Measurements from ENCODE around the gene SLC2A8.

The SLC2A8 gene, protein sequence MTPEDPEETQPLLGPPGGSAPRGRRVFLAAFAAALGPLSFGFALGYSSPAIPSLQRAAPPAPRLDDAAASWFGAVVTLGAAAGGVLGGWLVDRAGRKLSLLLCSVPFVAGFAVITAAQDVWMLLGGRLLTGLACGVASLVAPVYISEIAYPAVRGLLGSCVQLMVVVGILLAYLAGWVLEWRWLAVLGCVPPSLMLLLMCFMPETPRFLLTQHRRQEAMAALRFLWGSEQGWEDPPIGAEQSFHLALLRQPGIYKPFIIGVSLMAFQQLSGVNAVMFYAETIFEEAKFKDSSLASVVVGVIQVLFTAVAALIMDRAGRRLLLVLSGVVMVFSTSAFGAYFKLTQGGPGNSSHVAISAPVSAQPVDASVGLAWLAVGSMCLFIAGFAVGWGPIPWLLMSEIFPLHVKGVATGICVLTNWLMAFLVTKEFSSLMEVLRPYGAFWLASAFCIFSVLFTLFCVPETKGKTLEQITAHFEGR

GRCh38 chr9:127396808-127397645 is at the start of gene SLC2A8:
TSS of gene SLC2A8 (plus strand) at chr9:127397169. CDS start at chr9:127397231, 62 bp downstream.
- peak; percentile 77 to 81 for DNase-seq

- DNase-seq, result no peak
Observed at GRCh38 chr9:127347831-127348776, 48.9 kb upstream of the SLC2A8 start.

GRCh38 chr9:127349483-127350113 is 47.4 kb upstream of the SLC2A8 start:
- no peak for DNase-seq

GRCh38 chr9:127351182-127352166 is 45.5 kb upstream of the SLC2A8 start:
- DNase-seq, result no peak

GRCh38 chr9:127353882-127354281 is 43.1 kb upstream of the SLC2A8 start:
- no peak for DNase-seq

DNA sequence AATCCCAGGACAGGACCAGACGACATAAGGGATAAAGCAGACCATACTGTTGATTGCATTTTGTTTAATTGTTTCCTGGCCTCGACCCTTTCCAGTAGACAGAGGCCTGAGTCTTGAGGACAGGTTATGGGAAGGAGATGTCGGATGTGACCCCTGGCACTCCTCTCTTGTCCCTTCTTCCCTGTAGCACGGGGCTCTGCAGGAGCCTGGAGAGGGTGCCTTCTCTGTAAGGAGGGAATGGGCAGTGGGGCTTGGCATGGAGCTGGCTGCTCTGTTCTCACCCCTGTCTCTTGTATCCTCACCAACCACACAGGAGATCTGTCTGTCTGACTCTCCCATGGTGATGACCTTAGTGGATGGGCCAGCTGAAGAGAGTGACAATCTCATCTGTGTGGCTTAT is 40.1 kb upstream of the SLC2A8 start:
- no peak for DNase-seq

GRCh38 chr9:127358023-127358535 is 38.9 kb upstream of the SLC2A8 start:
- no peak for DNase-seq

- DNase-seq, result no peak
Observed at GRCh38 chr9:127358770-127359169, 38.2 kb upstream of the SLC2A8 start.

- DNase-seq, result no peak
Observed at GRCh38 chr9:127360250-127360649, 36.7 kb upstream of the SLC2A8 start.

DNA sequence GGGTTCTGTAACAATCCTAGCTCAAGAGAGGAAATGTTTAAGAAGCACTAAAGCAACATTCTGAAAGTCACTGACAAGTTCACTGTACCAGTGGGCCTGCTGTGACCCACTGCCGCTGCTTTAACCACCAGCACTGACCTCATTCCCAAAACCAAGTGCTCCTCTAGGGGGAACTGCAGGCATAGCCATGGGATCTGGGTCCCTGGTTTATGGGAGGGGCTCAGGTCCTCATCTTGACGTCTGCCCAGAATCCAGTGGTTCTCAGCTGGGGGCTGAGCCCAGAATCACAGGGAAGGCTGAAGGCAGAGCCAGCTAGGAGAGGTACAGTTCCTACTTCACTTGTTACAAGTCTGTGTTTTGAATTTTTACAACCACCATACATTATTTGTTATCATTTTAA is 36.1 kb upstream of the SLC2A8 start:
- no peak for DNase-seq

- DNase-seq, result no peak
Observed at GRCh38 chr9:127361561-127361960, 35.4 kb upstream of the SLC2A8 start.

DNA sequence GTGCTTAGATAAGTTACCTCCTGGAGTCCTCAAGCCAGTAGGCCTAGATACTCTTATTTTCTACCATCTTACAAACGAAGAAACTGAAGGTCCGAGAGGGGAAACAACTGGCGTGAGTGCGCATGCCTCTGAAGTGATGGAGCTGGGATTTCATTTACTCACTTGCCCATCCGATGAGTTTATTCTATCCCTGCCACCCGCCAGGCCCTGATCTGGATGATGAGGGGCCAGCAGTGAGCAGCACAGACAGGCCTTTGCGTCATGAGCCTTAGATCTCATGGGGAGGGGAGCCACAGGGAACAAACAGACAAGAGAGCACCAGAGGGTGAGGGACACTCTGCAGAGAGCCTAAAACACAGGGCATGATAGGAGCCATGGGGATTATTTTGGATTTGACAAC is 34.1 kb upstream of the SLC2A8 start:
- no peak for DNase-seq

DNA sequence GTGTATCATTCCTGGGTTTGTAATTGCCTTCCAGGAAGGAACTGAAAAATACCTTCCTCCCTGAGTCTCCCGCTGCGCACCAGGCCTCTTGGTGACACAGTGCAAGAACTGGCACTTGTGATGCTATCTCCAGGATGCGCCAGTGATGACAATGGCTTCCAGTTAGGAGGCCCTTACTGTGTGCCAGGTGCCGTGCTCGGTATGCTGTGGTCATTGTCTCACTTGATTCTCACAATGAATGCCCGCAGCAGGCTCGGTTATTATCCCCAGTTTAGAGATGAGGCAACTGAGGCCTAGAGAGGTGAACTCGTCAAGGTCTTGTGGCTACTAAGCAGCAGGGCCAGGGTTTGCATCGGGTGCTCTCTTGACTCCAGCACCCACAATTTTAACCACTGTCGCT is 31.5 kb upstream of the SLC2A8 start:
- no peak for DNase-seq

DNA sequence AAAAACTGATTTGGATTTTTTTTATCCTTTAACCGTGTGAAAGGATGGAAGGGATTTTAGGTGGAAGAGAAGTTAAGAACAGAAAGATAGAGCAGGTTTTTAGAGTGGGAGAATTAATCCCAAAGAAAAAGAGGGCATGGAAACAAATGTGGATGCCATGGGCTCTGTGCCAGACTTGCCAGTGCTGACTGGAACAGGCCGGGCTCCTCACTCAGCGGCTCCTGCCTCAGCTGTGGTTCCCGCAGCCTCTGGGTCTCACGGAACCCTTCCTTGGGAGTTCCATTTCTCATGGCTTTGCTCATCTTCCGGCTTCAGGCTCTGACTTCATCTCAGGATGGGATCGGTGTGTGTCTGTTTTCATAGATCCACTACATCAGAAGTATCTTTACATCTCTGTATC is 30.4 kb upstream of the SLC2A8 start:
- DNase-seq, result no peak

DNA sequence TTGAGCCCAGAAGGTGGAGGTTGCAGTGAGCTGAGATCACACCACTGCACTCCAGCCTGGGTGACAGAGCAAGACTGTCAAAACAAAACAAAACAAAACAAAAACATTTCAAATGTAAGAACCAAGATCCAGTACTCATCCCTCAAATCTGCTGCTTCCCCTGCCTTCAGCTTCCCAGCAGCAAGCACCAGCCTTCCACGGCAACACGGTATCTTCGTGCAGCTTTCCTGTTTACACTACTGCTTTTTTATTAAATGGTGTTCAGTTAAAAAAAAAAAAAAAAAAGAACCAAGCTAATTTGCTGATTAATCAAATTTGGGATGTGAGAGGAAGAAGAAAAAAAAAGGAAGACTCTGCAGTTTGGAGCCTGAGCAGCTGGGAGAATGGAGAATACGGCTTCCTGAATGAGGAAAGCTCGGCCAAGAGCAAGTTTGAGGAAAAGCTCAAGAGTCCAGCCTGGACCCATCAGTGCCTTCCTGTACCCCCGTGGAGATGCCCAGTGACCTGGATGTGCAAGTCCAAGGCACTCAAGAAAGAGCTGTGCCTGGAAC is 28.0 kb upstream of the SLC2A8 start:
- DNase-seq, result no peak

DNA sequence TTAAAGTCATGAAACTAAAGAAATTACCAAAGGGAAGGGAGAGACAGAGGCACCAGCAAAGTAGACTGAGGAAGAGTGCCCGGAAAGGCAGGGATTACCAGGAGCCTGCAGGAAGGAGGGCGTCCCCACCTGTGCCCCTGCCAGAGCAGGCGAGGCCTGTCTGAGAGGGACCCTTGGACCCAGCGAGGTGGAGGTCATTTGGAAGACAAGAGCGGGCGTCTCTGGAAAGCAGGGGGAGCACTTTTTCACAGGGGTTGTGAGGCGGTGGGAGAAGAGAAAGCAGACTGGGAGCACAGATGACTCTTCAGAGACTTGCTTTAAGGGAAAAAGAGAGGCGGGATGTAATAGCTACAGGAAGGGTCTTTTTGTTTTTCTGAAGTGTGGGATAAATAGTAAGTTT is 27.5 kb upstream of the SLC2A8 start:
- no peak for DNase-seq

DNA sequence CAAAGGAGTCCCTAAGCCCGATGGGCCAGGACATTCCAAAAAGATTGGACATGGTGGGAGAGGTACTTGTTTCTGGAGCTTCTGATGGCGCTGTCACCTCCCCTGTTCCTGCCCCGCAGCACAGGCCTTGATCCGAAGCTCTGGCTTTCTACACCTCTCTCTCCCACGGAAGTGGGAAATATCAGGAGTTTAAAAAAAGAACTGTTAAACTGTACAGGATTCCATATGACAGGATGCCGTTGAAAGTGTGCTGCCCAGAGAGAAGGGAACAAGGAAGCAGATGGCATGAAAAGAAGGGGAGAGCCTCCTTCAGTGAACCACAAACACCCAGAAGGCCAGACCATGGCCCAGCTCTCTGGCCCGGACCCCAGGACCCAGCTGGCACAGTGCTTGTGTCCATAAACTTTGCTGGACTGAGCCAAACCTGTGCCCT is 26.8 kb upstream of the SLC2A8 start:
- DNase-seq, result no peak

- DNase-seq, result no peak
Observed at GRCh38 chr9:127370672-127371648, 26.0 kb upstream of the SLC2A8 start.

GRCh38 chr9:127380479-127380878 is 16.5 kb upstream of the SLC2A8 start:
- DNase-seq, result no peak
